NCI-H748 treated with DMSO at 0.1 percent for 48 hours (cell line): ENCODE results near the gene POLR3C.
"Not testable (repeated sequence)": the region's sequence is repeated elsewhere in the genome, so short reads cannot be mapped to it uniquely, and the experiment has no call there.

Source experiments
- DNase-seq: peaks from one replicate; lab custom pipeline; 2025; lab: John Stamatoyannopoulos, UW

Gene POLR3C

GRCh38 chr1:145822779-145823331 lies 1.1 kb upstream of the POLR3C start:
- not testable (repeated sequence) for DNase-seq

- DNase-seq: no peak
Observed at GRCh38 chr1:145824499-145824842, 471 bp downstream of the POLR3C start.

GRCh38 chr1:145826030-145826429 lies 2.0 kb downstream of the POLR3C start:
- no peak for DNase-seq

DNA sequence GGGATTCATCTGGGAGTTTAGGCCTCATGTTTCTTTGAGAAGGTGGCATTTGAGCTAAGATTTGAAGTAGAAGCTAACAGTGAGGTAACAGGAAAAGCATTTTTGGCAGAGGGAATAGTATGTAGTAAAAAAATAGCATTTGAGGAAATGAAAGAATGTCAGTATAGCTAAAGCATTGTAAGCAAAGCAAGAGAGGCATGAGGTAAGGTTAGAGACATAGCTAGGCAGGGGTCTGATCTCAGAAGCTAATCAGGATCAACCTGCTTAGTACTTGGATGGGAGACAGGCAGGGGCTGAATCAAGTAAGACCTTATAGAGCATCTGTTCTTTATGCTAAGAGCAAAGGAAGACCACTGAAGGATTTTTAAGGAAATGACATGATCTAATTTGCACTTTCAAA lies 4.0 kb downstream of the POLR3C start:
- no peak for DNase-seq

DNA sequence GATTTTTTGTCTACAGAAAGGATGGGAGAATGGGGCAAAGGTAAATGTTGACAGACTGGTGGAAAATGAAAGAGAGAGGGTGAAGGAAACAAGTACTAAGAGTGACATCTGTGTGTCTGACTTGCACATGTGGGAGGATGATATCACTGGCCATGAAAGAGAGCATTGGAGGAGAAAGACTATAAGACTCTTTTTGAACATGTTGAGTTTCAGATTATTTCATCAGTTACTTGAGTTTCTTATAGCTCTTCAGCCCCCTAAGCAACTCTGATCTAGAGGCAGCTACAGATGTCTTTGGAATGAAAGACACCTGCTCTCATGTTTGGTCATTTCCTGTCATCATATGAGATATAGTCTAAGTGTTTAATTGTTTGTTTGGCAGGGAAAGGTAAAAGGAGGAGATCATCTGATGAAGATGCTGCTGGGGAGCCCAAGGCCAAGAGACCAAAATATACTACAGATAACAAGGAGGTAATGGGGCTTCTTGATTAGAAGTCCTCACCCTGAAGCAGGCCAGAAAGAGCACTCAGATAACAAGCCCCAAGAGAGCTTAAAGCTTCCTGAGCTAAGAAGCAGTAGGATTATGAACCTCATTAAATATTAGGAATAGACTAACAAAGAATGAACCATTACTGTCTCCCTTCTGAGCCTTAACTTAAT lies 4.5 kb downstream of the POLR3C start:
- no peak for DNase-seq

DNA sequence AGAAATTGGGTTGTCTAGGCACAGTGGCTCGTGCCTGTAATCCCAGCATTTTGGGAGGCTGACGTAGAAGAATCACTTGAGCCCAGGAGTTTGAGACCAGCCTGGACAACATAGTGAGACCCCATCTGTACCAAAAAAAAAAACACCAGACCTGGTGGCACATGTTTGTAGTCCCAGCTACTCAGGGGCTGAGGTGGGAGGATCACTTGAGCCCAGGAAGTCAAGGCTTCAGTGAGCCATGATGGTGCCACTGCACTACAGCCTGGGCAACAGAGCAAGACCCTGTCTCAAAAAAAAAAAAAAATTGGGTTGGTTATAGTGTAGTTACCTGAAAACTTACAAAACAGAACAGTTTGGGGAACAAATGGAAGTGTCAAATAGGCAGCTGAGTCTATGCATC lies 6.8 kb downstream of the POLR3C start:
- not testable (repeated sequence) for DNase-seq

DNA sequence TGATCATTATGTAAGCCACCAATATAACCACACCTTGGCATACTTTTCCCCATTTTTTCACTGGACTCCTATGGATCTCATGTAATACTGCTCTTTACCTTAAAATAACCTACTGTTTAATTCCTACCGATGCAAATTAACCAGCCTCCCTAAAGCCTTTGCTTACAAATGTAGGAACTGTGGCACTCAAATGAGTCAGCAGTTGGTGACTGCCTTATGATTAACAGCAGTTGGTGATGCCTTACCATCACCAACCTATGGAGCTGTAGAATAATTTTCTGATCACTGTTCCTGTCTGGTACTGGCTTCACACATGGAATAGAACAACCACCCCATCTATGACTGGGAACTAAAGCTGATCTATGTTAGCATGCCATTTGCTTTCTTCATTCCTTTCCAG lies 13.7 kb downstream of the POLR3C start:
- DNase-seq: no peak

GRCh38 chr1:145843031-145843430 lies 19.0 kb downstream of the POLR3C start:
- no peak for DNase-seq

DNA sequence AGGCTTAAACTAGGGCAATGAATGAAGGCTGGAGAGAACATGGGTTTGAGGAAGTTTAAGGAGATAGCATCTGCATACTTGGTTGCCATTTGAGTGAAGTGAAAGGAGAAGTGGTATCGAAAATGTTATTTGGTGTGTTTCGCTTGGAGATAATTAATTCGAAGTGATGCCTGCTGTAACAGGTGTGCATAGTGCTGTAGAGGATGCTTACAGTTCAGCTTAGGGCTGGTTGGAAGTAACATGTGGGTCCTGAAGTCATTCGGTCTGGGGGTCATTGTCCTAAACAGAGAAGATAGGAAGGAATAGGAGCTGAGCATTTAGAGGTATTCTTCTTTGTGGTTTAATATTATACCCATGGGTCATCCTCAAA lies 21.1 kb downstream of the POLR3C start:
- DNase-seq: peak; percentile 69

DNA sequence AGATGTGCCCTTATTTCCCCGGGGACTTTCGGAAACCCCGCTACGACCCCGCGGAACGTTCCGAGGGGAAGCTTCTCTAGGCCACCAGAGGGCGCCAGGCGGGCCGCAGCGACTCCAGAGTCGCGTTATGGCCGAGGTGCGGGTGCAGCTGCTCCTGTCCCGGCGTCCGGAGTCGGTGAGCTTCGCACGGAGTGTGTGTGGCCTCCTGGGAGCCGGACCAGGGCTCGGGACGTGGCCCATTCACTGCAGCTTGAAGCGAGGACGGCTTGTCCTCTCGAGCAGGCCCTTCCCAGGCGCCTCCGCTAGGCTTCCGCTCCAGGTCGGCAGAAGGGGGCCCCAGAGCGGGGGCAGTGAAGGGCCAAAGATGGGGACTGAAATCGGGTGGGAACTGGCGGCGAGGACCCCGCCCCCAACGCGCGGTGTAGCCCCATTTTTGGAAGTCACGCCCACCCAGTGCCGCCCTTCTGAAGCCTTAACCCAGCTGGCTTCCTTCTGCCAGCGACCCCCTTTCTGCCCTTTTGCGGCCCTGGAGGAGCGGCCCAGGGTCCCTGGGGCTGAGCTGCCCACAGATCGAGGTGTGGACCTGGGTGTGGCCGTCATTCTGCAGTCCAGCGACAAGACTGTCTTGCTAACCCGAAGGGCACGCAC lies 21.6 kb downstream of the POLR3C start, which contains the start of gene NUDT17:
NUDT17 (plus strand) TSS at position 117 of the 648 bp plus-strand sequence; CDS start at position 128, 11 bp downstream.
- DNase-seq: peak; percentile 69

DNA sequence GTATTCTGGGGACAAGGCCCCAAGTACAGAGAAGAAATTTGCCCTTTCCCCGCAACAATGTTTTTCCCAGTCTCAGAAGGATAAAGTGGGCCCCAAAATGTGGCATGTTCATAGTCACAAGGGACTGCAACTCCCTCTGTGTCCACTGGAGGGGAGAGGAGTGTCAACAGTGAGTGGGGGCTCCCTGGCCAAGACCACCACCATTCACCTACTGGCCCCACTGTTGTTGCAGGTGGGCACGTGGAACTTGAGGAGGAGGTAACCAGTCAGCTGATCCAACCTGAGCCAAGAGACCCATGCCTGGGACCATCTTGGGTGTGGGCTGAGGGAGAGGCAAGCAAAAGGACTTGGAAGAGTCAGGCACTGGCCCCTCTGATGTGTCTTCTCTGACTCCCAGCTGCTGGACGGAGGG lies 22.2 kb downstream of the POLR3C start:
- no peak for DNase-seq

GRCh38 chr1:145847827-145848226 lies 23.8 kb downstream of the POLR3C start:
- DNase-seq: no peak

- DNase-seq: no peak
Observed at GRCh38 chr1:145849356-145850160, 25.6 kb downstream of the POLR3C start.

- DNase-seq: no peak
Observed at GRCh38 chr1:145855426-145855948, 31.5 kb downstream of the POLR3C start.

DNA sequence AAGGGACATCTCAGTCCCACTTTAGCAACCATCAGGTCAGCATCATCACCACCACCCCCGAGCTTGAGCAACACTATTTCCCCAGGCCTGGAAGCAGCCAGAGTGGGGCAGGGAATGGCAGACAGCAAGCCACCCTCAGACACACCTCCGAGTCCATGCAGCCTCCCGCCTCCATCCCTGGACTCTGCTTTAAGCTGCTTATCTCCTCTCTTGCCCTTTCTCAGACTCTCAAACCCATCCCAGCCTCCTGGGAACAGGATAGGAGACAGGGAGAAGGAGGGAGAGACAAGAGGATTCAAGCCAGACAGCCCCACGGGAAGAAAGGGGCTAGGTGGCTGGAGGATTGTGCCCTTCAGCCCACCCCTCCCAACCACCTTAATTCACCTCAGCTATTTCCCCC lies 33.2 kb downstream of the POLR3C start:
- no peak for DNase-seq

DNA sequence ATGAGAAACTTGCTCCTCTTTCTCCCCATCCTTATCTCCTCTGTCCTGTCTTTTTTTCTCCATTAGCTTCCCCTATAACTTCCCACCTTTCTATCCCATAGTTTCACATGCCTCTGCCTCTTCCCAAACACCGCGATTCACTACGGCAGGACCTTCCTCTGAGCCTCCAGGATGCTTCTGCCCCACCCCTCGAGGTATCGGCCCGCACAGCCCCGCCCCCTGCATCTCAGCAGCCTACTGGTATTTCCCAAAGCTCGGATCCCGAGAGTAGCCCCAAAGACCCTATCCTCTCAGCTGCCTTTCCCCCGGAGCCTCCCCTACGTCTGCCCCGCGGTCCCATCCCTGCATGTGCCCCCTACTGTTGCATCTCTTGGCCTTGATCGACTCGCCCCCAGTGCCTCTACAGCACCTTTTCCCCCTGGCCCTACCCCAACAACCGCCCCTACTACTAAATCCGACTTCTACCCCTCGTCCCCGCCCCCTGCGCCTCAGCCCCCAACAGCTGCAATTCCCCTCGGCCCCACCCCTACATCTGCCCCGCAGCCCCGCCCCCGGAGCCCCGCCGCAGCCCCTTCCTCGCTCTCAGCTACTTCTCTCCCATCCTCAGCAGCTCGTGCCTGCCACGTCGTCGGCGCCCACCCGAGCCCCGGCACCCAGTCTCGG lies 34.4 kb downstream of the POLR3C start:
- peak; percentile 82 for DNase-seq

GRCh38 chr1:145858901-145859490 lies 35.0 kb downstream of the POLR3C start, which contains the start of gene PIAS3:
Gene PIAS3 (minus strand): TSS chr1:145859081. CDS start chr1:145858990, 91 bp downstream.
- DNase-seq: peak; percentile 90

DNA sequence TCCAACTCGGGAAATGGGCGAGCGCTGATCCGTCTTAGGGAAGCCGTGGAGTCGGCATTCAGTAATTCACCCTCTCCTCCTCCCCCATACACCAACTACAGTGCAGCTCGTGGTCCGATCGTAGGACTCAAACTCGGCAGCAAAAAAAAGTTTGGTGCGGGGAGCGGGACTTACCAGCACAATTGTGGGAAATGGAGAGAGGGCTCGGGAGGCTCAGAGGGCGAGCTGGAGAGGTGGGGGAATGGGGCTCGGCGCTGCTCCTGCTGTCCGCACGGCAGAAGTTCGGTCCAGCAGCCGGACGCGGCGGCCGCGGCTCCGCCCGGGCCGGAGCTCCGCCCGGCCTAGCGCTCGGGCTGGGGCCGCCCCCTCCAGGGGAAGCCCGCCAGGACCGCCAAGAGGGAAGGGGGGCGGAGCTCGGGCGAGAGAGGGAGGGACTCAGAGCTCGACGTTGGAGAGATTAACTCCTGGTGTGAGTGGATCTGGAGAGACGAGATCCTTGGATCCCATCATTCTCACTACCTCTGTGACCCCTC lies 35.6 kb downstream of the POLR3C start:
- peak; percentile 87 for DNase-seq

GRCh38 chr1:145863282-145864018 lies 39.5 kb downstream of the POLR3C start:
- no peak for DNase-seq

GRCh38 chr1:145868232-145868631 lies 44.2 kb downstream of the POLR3C start:
- DNase-seq: no peak
